Erythroblast (primary cell): ENCODE results near the gene GTF2A1L.

ENCODE experiments used
- GATA1 ChIP-seq: IDR thresholded peaks from 2 replicates; pipeline ENCODE4 v1.6.1; 2011; ENCODE audit warnings: low read depth, mild to moderate bottlenecking, control low read depth, low read length, moderate library complexity
- POLR2A ChIP-seq: IDR thresholded peaks from 2 replicates; pipeline ENCODE4 v1.6.1; 2011; ENCODE audit warnings: mild to moderate bottlenecking, low read length

DNA sequence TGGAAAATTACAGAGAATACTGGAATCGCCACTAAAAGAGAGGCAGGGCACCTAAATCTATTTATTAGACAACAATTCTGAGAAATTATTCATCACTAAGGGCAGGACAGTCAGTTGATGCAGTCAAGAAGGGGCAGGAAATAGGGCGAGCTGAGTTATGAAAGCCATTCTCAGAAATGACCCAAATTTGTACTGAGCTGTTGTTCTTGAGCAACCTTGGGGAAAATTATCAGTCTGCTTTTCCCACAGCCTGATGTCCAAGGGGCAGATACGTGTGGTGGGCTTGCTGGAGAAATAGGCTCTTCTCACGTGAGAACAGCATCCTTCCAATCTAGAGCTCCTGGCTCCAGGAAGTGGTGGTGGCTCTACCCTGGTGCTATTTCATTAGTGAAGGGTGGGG lies 49.1 kb upstream of the GTF2A1L start:
- TF ChIP-seq POLR2A (no peak), GATA1 (no peak)
